MG63 (cell line): ENCODE data around the gene PPP1R10. TPM values are rescaled to one million over a fixed set of nuclear protein-coding genes. Genes with fewer than 3 reads are reported as not detected.

Experiments used
- DNase-seq: peaks from one replicate; pipeline ENCODE4 v3.0.0-alpha.2; 2020
- H3K27me3 ChIP-seq: fragments of 250-450 bp; sonication (Bioruptor Pico); 2 replicates; pipeline ENCODE4 v1.5.1; 2020; ENCODE audit warnings: mild to moderate bottlenecking, moderate library complexity
- H3K36me3 ChIP-seq: fragments of 250-450 bp; sonication (Bioruptor Pico); 2 replicates; pipeline ENCODE4 v1.5.1; 2020; ENCODE audit warnings: mild to moderate bottlenecking, moderate library complexity
- H3K4me3 ChIP-seq: fragments of 250-450 bp; sonication (Bioruptor Pico); 2 replicates; pipeline ENCODE4 v1.5.1; 2020; ENCODE audit warnings: mild to moderate bottlenecking, moderate library complexity
- H3K9me3 ChIP-seq: fragments of 250-450 bp; sonication (Bioruptor Pico); 2 replicates; pipeline ENCODE4 v1.5.1; 2020; ENCODE audit warnings: mild to moderate bottlenecking, moderate library complexity
- total RNA-seq: library from RNA; depleted of rRNA; stranded (reverse); fragments of >200 nt; shearing (Covaris generic); gene quantifications from 2 replicates; pipeline ENCODE4 v1.2.3, GENCODE V29; 2014; ENCODE audit warnings: low replicate concordance

The PPP1R10 gene
- total RNA-seq, 1 experiment from 2014 or later, result 6.7 TPM

DNA sequence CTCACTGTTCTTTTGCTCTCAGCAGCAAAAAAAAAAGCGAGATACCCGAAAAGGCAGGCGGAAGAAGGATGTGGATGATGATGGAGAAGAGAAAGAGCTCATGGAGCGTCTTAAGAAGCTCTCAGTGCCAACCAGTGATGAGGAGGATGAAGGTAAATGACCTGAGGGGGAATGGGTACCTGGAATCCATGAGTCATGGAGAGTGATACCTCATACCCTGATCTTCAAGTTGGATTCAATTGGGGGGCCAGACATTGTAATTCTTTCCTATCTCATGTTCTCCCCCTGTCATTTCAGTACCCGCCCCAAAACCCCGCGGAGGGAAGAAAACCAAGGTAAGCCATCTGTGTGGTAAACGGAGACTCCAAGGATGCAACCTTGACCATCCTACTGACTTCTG, 39.0 kb downstream of the PPP1R10 start:
- DNase-seq, result no peak

DNA sequence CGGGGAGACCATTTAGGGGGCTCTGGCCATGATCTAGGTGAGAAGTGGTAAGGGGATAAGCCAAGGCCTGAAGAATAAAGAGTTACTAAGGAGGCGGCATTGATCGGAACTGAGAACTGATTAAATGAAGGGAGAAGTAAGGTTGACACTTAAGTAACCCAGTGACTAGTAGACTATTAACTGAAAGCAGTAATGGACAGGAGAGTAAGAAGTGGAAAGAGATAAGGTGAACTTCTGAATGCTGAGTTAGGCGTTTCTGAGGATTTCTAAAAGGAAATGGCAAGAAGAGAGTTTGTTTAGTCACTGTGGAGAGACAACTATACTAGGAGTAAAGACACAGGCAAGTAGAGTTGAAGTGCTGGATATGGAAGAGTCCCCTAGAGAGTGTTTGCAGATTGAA, 43.9 kb downstream of the PPP1R10 start:
- no peak overlapping the region for H3K4me3 ChIP-seq
- DNase-seq, result no peak
- H3K27me3 ChIP-seq, result no peaks in the 10 kb centered on the region
- no peaks in the 10 kb centered on the region for H3K9me3 ChIP-seq
- peaks cover 18% of the 10 kb centered on the region for H3K36me3 ChIP-seq

More for the DNA sequence above, 39.0 kb downstream of the PPP1R10 start:
- no peak overlapping the region for H3K4me3 ChIP-seq
- peaks cover 36% of the 10 kb centered on the region for H3K36me3 ChIP-seq
- H3K27me3 ChIP-seq, result no peaks in the 10 kb centered on the region
- H3K9me3 ChIP-seq, result no peaks in the 10 kb centered on the region

DNA sequence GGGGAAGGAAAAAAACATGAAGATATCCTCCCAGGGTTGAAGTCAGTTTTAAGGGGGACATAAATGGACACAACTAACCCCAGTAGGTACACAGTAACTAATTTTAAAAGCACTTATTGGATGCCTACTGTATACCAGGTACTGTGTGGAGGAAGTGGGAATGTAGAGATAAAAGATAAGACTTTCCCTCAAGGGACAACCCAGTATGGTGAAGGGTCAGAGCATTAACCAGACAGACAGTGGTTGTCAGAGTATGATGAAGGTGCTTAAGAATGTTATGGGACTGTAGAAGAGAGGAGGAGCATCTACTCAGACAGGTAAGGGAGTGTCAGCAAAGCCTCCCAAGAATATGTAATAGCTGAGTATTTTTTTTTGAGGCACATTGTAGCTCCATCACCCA, 44.9 kb downstream of the PPP1R10 start:
- no peaks in the 10 kb centered on the region for H3K27me3 ChIP-seq
- no peaks in the 10 kb centered on the region for H3K9me3 ChIP-seq
- H3K36me3 ChIP-seq, result peaks cover 8% of the 10 kb centered on the region
- peak overlapping the region; percentile 75 for H3K4me3 ChIP-seq
- no peak for DNase-seq

DNA sequence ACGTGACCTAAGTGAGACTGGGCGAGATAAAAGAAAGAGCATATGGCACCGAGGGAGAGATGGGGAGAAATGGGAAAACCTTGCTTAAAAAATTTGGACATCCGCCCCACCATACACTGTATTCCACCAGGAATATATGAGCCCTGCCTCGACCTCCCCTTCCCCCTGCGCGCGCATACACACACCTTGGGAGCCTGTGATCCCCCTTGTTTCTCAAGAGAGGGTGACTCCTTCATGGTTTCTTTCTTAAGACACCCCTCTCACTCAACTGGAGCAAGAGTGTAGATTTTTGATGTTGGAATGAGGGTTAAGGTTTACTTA, 45.3 kb downstream of the PPP1R10 start:
- Histone ChIP-seq H3K36me3 (peaks cover 5% of the 10 kb centered on the region), H3K9me3 (no peaks in the 10 kb centered on the region), H3K4me3 (peak overlapping the region; percentile 75), H3K27me3 (no peaks in the 10 kb centered on the region)
- no peak for DNase-seq

DNA sequence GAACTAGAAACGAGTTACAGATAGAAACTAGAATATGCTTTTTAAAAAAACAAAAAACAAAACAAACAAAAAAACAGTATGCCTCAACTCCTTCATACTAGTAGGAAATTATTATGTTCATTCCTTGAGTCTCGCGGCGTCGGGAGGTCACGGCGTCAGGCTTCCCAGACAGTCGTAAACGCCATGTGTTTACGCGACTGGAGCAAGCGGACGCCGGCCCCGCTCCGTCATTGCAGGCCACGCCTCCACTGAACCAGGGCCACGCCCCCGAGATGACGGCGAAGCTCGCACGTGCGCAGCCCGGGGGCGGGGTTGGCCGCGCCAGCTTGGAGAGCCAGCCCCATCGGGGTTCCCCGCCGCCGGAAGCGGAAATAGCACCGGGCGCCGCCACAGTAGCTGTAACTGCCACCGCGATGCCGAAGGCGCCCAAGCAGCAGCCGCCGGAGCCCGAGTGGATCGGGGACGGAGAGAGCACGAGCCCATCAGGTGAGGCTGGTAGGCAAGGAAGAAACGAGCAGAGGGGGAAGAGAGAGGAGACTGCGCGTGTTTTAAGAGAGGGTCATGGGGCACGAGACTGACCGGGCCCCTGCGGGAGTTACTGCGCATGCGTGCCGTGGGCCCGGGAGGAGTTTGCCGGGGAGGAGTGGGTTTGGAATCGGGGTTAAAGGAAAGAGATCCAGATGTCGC, 45.8 kb downstream of the PPP1R10 start, which contains the start of gene ABCF1:
TSS of gene ABCF1 (plus strand) at position 368 of the 687 bp plus-strand sequence. CDS start at position 414, 46 bp downstream.
- Histone ChIP-seq H3K27me3 (no peaks in the 10 kb centered on the region), H3K36me3 (peaks cover 5% of the 10 kb centered on the region), H3K4me3 (peak within 1 kb of the TSS; percentile 75), H3K9me3 (no peaks in the 10 kb centered on the region)
- DNase-seq, result peak; percentile 94

DNA sequence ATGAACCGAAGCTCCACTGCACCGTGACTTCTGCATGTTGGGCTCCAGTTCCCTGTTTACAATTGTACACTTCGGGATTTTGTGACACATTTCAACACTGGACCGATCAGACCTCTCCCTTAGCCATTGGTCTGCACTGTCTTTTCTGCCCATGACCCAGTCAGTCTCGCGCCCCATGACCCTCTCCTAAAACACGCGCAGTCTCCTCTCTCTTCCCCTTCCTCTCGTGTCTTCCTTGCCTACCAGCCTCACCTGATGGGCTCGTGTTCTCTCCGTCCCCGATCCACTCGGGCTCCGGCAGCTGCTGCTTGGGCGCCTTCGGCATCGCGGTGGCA, 46.3 kb downstream of the PPP1R10 start:
- Histone ChIP-seq H3K9me3 (no peaks in the 10 kb centered on the region), H3K27me3 (no peaks in the 10 kb centered on the region), H3K36me3 (peaks cover 5% of the 10 kb centered on the region), H3K4me3 (peak overlapping the region; percentile 75)
- DNase-seq, result peak; percentile 7

DNA sequence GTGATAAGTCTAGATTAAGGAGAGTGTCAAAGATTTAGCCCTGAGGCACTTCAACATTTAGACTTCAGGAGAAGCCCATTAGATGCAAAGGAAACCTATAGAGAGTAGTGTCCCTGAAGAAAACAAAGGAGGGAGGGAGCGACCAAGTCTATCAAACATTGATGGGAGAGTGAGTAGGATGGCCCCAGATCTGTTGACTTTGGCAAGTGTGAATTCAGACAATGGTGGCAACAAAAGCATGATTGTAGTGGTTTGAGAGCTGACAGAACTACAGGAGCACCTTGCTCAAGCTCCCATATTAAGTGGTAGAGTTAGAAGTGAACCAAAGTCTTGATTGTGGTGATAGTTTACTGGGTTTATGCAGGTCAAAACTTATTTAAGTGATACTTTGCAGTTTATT, 46.8 kb downstream of the PPP1R10 start:
- H3K27me3 ChIP-seq, result no peaks in the 10 kb centered on the region
- H3K36me3 ChIP-seq, result peaks cover 5% of the 10 kb centered on the region; the same call in 1 of the 2 replicates
- DNase-seq, result no peak
- H3K4me3 ChIP-seq, result peak overlapping the region; percentile 75
- no peaks in the 10 kb centered on the region for H3K9me3 ChIP-seq

DNA sequence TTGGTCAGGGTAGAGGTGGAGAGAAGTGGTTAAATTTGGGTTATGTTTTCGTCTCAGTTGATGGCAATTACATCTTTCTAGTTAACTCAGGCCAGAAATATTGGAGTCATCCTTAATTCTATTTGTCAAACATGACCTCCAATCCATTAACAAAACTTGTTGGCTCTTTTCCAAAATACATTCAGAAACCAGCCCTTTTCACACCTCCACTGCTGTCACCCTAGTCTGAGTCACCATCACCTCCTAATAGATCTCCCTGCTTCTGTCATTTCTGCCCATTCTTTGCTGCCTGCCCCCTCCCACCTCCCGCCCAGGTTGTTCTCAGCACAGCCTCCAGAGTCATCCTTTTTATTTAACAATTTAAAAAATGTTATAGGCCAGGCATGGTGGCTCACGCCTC, 48.8 kb downstream of the PPP1R10 start:
- no peaks in the 10 kb centered on the region for H3K9me3 ChIP-seq
- no peak for DNase-seq
- no peaks in the 10 kb centered on the region for H3K27me3 ChIP-seq
- H3K4me3 ChIP-seq, result no peak overlapping the region
- H3K36me3 ChIP-seq, result peaks cover 5% of the 10 kb centered on the region

DNA sequence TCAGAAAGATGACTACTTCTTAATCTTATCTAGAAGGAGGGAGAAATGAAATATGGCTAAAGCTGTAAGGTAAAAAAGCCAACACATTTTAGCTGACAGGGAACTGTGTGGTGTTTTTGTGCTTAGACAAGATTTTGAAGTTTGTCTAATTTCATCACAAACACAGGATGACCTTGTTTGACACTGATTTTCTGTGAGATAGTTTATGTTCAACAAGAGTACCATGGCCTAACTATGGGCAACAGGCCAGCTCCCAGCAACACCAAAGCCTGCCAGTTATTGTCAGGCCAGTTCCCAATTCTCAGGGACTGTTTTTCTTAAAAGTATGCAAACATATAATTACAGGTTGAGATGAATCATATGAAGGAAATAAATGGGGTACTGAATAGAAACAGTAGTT, 51.3 kb downstream of the PPP1R10 start:
- no peaks in the 10 kb centered on the region for H3K9me3 ChIP-seq
- H3K4me3 ChIP-seq, result no peak overlapping the region
- no peaks in the 10 kb centered on the region for H3K27me3 ChIP-seq
- peaks cover 8% of the 10 kb centered on the region for H3K36me3 ChIP-seq
- DNase-seq, result no peak

DNA sequence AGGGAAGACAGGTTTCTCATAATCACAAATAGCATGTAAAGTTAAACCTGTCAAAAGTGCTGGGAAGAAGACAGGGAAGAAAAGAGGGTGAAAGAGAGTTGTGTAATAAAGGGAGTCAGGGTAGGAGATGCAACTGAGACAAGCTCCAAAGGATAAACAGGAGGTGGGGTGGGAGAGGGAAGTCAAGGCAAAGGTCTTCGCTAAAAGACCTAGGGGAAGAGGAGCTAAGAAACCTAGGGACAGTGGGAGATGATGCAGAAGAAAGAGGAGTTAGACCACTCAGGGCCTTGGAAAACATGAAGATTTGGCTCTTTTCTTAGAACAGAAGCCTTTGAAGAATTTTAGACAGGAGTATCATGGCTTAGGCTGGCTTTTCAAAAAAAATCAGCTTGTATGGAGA, 52.9 kb downstream of the PPP1R10 start:
- Histone ChIP-seq H3K4me3 (no peak overlapping the region), H3K9me3 (no peaks in the 10 kb centered on the region), H3K27me3 (no peaks in the 10 kb centered on the region), H3K36me3 (peaks cover 12% of the 10 kb centered on the region)
- no peak for DNase-seq

DNA sequence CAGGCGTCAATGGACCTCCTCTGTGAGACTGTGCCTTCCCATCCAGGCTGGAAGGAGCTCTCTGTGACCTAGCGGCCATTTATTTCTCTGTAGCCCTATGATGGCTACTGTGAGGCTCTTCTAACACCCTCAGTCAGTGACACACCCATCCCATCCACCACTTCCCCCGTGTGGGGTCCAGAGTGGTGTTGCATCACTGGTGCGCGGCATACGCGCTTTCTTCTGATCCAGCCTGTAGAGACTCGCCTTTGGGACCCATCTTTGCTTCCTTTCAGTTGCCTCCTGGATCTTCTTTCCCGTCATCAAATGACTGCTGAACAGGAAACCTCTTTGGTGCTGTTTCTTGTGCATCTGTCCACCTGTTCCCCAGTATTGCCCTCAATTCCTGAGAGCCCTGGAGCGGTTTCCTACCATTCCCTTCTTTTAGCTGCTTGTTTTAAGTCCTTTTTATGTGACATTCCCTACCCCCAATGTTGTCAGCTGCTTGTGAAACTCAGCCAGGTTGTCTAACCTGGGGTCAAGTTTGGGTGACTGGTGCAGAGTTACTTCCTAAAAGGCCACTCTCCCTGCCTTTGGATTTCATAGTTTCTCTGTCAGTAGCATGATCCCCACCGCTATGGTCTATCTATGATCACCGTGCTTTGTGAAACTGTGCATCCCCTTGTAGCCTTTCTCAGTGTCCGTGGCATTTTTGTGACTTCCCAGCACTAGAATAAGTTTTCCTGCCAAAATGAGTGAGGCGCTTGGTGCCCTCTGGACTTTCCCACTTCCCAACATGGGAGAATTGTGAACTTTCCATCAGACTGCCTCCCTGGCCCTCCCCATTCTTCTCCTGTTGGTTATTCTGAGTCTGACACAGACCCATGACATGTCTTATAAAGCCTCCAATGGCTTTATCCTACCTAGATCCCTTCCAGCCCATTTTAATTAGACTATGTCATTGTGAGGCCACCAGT, 54.3 kb downstream of the PPP1R10 start:
- H3K36me3 ChIP-seq, result peaks cover 17% of the 10 kb centered on the region
- H3K9me3 ChIP-seq, result no peaks in the 10 kb centered on the region
- H3K27me3 ChIP-seq, result no peaks in the 10 kb centered on the region
- DNase-seq, result no peak
- H3K4me3 ChIP-seq, result no peak overlapping the region

DNA sequence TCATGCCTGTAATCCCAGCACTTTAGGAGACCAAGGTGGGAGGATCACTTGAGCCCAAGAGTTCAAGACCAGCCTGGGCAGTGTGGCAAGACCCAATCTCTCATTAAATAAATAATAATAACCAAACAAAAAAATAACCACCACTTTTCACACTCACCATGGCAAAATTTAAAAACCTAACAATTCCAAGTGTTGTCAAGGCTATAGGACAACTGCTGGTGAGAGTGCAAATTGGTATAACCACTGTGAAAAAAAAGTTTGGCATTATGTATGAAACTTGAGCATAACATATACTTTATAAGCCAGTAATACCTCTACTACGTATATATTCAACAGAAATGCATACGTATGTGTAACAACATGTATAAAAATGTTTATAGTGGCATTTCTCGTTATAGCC, 56.1 kb downstream of the PPP1R10 start:
- Histone ChIP-seq H3K36me3 (peaks cover 21% of the 10 kb centered on the region), H3K4me3 (no peak overlapping the region), H3K9me3 (no peaks in the 10 kb centered on the region), H3K27me3 (no peaks in the 10 kb centered on the region)
- no peak for DNase-seq

DNA sequence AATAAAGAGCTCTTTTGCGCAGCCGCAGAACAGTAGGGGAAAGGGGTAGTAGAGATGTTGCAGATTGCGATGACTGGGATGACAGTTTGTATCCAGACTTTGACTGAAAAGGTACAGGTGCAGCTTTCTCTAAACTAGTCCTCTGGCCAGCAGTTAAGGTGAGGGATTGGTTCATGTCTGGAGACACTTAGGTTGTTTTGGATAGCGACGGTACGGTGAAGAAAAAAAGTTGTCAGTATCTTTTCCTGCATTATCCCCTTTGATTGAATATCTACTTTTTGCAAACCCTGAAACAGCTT, 59.4 kb downstream of the PPP1R10 start:
- peak overlapping the region; percentile 92 for H3K4me3 ChIP-seq
- DNase-seq, result no peak
- H3K9me3 ChIP-seq, result no peaks in the 10 kb centered on the region
- H3K27me3 ChIP-seq, result no peaks in the 10 kb centered on the region
- H3K36me3 ChIP-seq, result peaks cover 22% of the 10 kb centered on the region

DNA sequence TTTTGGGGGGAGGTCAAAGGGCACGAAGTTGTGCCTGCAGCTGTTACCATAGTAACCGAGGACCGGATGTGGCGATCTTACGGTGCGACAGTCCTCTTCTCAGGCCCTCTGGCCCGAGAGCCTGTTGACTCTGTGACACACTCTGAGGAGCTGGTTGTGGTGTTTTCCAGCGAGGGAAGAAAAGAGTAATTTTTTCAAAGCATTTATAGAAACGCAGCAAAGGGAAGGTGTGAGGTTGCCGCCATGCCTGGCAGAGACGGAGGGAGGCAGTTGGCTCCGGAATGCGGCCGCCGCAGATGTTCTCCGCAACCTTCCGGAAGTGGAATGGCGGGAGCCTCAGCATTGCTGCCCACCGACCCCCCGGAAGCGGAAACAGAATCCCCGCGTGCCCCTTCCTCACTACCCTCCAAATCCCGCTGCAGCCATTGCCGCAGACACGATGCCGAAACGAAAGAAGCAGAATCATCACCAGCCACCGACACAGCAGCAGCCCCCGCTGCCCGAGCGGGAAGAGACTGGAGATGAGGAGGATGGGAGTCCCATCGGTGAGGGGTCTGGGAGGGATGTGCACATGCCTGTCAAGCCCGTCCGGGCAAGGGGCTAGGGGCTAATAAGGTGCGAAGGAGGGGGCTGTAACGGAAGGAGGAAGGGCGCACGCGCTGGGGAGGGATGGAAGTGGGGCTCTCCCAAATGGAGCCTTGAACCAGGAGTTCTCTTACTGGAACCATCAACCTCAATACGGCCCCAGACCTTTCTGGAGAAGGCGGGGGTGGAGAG, 59.9 kb downstream of the PPP1R10 start, which contains the start of gene PRR3:
TSS of gene PRR3 (plus strand) at position 390 of the 777 bp plus-strand sequence. CDS start at position 440, 50 bp downstream.
- no peaks in the 10 kb centered on the region for H3K27me3 ChIP-seq
- peak; percentile 77 for DNase-seq
- H3K36me3 ChIP-seq, result peaks cover 17% of the 10 kb centered on the region
- peak within 1 kb of the TSS; percentile 92 for H3K4me3 ChIP-seq
- no peaks in the 10 kb centered on the region for H3K9me3 ChIP-seq

DNA sequence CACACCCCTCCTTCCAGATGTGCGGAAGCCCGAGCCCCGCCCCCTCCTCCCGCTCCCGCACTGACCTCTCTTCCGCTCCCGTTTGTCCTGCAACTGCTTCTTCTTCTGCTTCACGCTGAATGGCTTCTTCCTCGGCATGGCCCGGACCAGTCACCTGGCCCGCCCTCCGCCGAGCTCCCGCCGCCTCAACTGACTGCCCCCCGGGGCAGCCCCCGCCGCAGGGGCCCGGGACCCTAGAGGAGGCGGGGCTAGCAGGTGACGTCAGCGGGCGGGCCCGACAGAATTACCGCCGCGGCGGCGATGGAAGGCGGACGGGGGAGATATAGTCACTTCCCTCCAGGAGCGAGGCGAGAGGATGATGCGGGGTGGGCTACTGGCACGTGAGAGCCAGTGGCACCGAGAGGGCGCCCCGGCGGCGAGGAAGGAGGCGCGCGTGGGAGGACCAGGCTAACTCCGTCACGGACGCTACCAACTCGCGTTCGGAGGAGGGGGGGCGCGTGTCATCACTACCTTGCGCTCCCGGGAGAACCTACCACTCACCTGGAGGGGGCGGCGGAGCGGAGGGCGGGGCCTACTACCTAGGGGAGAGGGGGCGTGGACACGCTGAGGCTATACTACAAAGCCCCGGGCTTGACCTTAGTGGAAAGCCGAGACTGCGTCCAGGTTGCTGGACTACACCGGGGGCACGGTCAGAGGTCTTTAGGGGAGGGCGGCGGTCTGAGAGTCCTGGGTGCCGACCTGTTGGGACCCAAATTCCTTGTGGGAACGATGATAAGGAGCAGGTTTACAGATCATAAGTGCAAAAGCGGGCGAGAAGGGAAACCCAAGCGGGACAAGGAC, 60.8 kb downstream of the PPP1R10 start, which contains the start of gene GNL1:
TSS of gene GNL1 (minus strand) at position 424 of the 840 bp plus-strand sequence. CDS start at position 138, 286 bp downstream.
- peaks cover 16% of the 10 kb centered on the region for H3K36me3 ChIP-seq
- peak; percentile 86 for DNase-seq
- H3K9me3 ChIP-seq, result no peaks in the 10 kb centered on the region
- H3K4me3 ChIP-seq, result peak within 1 kb of the TSS; percentile 92
- H3K27me3 ChIP-seq, result no peaks in the 10 kb centered on the region

DNA sequence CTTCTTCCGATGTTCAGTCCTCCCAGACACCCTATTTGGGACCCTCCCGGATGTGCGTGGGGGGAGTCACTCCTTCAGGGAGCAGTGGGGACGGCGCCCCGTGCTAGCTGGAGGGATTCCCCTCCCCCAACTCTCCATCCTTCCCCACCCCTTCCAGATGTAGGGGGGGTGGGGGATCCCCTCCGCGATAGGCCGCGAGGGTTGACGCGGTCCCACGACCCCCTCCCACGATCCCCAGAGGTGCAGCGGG, 61.3 kb downstream of the PPP1R10 start:
- Histone ChIP-seq H3K4me3 (peak overlapping the region; percentile 92), H3K9me3 (no peaks in the 10 kb centered on the region), H3K36me3 (peaks cover 16% of the 10 kb centered on the region), H3K27me3 (no peaks in the 10 kb centered on the region)
- DNase-seq, result no peak
